GM12865 (cell line): ENCODE measurements around the gene CSTPP1.

Experiments
- DNase-seq: peaks from one replicate; pipeline ENCODE4 v3.0.0; 2010; ENCODE audit warnings: low read depth
- H3K4me3 ChIP-seq: 2 replicates; pipeline ENCODE4 v1.5.1; 2011; ENCODE audit warnings: mild to moderate bottlenecking, low read depth, low read length, control low read depth
- CTCF ChIP-seq: IDR thresholded peaks from 2 replicates; pipeline ENCODE4 v1.5.1; 2011; ENCODE audit warnings: low read length, control low read depth, low read depth, inconsistent platforms; ENCODE audit not compliant: insufficient read depth; ENCODE audit errors: missing control alignments

CSTPP1 gene

DNA sequence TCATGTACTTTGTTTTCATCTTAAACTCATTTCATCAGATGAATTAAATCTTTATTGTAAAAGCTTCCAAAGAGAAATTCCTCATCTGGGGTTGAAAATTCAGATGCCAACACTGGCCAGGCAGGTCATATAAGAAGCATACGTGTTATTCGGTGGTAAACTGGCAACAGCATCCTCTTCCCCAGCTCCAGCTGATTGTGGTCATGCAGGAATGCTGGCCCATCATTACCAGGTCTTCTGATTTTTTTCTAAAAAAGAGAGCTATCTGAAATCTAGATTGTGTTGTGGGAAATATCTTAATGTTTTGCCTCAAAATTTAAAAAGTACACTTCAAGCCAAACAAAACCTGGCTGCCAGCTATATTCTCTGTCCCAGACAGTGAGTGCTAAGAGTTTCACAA is 186.5 kb downstream of the CSTPP1 start:
- no peak for TF ChIP-seq CTCF
- H3K4me3 ChIP-seq, result no peak overlapping the region
- no peak for DNase-seq

- TF ChIP-seq CTCF, result no peak
- H3K4me3 ChIP-seq, result no peak overlapping the region
- no peak for DNase-seq
These were observed 188.1 kb downstream of the CSTPP1 start for GRCh38 chr11:47124675-47125074.

- H3K4me3 ChIP-seq, result no peak overlapping the region
- no peak for TF ChIP-seq CTCF
- no peak for DNase-seq
These were observed 188.5 kb downstream of the CSTPP1 start for GRCh38 chr11:47125083-47125482.

DNA sequence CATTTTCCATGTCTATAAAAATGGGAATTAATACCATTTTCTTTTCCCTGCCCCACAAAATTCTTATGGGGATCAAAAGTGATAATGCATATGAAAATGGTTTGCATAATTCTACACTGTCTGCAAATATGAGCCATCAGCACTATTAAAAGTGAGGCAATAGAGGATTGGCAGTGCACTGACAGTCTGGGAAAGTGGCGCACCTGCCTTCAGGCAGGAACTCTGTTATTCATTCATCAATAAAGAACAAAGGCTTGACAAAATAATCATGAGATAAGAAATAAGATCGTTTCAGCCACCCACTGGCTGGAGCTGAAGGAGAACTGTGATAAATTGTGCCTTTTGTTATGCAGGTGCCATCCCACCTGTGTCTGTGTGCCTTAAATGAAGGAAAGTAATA is 190.7 kb downstream of the CSTPP1 start:
- no peak for TF ChIP-seq CTCF
- no peak for DNase-seq
- no peak overlapping the region for H3K4me3 ChIP-seq

DNA sequence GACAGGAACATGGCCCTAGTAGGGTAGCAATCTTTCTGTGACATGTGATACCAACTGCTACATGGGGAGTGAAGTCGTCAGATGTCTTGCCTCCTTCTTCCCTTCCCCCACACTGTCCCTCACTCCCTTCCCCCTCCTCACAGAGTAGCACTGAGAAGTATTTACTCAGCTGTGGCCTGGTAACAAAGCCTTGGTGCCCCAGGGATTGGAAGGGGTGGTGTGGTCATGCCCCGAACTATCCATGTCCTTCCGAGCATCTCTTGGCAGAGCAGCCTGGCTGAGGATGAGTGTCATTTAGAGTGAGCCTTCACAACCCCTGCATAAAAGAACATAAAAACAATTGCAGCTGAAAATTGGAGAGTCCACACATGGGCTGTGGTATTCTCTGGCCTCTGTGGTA is 194.0 kb downstream of the CSTPP1 start:
- no peak for DNase-seq
- TF ChIP-seq CTCF, result no peak
- H3K4me3 ChIP-seq, result no peak overlapping the region

DNA sequence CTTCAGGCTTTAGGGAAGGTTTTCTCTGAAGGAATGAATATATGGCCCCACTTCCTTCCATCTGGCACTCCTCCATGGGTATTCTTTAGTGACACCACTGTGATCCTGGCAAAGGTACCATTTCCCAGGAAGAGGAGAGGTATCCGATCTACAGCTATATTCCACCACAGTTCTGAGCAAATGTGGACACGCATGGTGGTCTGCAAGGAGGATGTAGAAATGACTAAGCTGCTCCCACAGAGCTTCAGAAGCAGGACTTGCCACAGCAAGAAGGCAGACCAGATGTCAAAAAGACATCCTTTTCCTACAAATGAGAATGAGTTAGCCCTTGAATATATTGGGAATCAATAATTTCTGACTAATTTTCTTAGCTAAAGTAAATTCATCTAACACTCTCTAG is 194.6 kb downstream of the CSTPP1 start:
- DNase-seq, result peak; percentile 34

GRCh38 chr11:47132490-47132889 is 195.9 kb downstream of the CSTPP1 start:
- no peak for DNase-seq
- no peak overlapping the region for H3K4me3 ChIP-seq
- TF ChIP-seq CTCF, result no peak

More for the DNA sequence above, 194.6 kb downstream of the CSTPP1 start:
- no peak overlapping the region for H3K4me3 ChIP-seq
- no peak for TF ChIP-seq CTCF
